Cardiac muscle cell (in vitro differentiated cells and primary cell): ENCODE results near the gene ZBTB21. TPM values are rescaled to one million over a fixed set of nuclear protein-coding genes. Genes with fewer than 3 reads are reported as not detected.

ENCODE experiments used
- DNase-seq, 2 donors: peaks; one replicate each; pipeline versions ENCODE4 v3.0.0 to v3.0.0-alpha.2; 2010 to 2017; ENCODE audit warnings: low read depth in 1 of 2, low spot score in 1 of 2
- H3K27ac ChIP-seq: fragments of 200-600 bp; sonication (generic); 2 replicates; pipeline ENCODE4 v1.5.1; 2016
- H3K27me3 ChIP-seq: fragments of 200-600 bp; sonication (generic); 2 replicates; pipeline ENCODE4 v1.6.0; 2016; ENCODE audit warnings: control low read depth
- H3K36me3 ChIP-seq: fragments of 200-600 bp; sonication (generic); 2 replicates; pipeline ENCODE4 v1.5.1; 2016; ENCODE audit warnings: control low read depth
- H3K4me1 ChIP-seq: fragments of 200-600 bp; sonication (generic); 2 replicates; pipeline ENCODE4 v1.8.1; 2017; ENCODE audit warnings: low read depth, mild to moderate bottlenecking, mixed run types
- H3K4me3 ChIP-seq: fragments of 200-600 bp; sonication (generic); 2 replicates; pipeline ENCODE4 v1.5.1; 2016; ENCODE audit warnings: mild to moderate bottlenecking
- H3K9me3 ChIP-seq: fragments of 200-600 bp; sonication (generic); 2 replicates; pipeline ENCODE4 v1.5.1; 2017; ENCODE audit warnings: low read depth, mild to moderate bottlenecking, control low read depth
- polyA plus RNA-seq: library from polyadenylated mRNA; unstranded; fragments of >200 nt; fragmentation: Nextera tagmentation; extraction: Ambion mirVana; gene quantifications from 2 replicates; pipeline ENCODE4 v1.2.1, GENCODE V29; 2016
- total RNA-seq: library from RNA; depleted of rRNA; stranded (reverse); fragments of >200 nt; gene quantifications from 2 replicates; pipeline ENCODE4 v1.2.3, GENCODE V29; 2016
- TF ChIP-seq, protein P1 (sequence below): IDR thresholded peaks from 2 replicates; pipeline ENCODE4 v1.5.1; 2012; ENCODE audit warnings: low read depth, mild to moderate bottlenecking, low read length

ZBTB21 gene
- total and polyA plus RNA-seq, 2 experiments from 2014 or later: 2.6 to 3.7 TPM

DNA sequence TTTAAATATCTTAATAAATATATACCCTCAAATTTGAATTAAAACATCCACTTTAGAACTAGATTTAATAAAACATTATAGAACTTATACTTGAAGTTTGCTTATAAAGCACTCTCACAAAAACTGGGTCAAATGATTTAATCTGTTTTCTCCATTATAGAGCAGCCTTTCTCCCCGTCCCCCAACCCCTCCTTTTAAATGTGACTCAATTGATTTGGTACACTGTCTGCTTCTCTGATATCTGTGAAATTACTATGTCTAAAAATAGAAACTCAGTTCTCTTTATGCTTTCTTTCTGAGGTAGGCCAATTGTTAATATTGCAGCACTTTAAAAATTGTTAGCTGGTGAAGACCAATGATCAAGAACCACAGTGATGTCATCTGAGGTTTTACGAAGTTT, 6.9 kb upstream of the ZBTB21 start:
- Histone ChIP-seq H3K27me3 (peaks cover 11% of the 10 kb centered on the region), H3K36me3 (no peaks in the 10 kb centered on the region), H3K4me3 (no peak overlapping the region), H3K27ac (no peak overlapping the region), H3K9me3 (no peaks in the 10 kb centered on the region), H3K4me1 (no peaks in the 10 kb centered on the region)
- DNase-seq: no peak
- TF ChIP-seq, protein P1, sequence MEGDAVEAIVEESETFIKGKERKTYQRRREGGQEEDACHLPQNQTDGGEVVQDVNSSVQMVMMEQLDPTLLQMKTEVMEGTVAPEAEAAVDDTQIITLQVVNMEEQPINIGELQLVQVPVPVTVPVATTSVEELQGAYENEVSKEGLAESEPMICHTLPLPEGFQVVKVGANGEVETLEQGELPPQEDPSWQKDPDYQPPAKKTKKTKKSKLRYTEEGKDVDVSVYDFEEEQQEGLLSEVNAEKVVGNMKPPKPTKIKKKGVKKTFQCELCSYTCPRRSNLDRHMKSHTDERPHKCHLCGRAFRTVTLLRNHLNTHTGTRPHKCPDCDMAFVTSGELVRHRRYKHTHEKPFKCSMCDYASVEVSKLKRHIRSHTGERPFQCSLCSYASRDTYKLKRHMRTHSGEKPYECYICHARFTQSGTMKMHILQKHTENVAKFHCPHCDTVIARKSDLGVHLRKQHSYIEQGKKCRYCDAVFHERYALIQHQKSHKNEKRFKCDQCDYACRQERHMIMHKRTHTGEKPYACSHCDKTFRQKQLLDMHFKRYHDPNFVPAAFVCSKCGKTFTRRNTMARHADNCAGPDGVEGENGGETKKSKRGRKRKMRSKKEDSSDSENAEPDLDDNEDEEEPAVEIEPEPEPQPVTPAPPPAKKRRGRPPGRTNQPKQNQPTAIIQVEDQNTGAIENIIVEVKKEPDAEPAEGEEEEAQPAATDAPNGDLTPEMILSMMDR: no peak

DNA sequence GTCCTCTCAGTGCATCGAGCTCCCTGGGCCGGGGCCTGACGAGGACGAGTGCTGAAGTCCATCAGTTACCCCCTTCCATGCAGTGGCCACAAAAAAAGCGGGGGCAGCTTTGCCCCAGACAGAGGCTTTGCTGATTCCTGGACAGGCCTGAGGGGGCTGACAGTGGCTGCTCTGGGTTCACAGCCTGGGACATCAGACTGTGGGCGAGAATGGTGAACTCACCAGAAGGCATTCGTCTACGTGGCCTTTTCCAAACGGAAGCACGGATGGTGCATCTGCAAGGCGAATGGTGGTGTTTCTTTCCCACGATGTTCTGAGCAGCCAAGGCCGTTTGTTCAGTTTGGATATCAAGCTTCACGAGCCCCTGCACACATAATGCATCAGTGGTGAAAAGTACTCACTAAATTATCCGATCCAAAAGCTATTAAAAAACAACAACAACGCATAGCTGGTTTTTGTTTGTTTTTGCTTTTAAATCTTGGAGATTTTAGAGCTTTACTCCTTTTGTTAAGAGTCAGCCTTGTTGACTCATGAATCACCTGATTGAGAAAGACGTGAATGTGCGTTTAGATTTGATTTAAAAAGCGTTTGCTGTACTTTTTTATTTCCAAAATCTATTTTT, 6.3 kb upstream of the ZBTB21 start:
- no peak overlapping the region for H3K4me3 ChIP-seq
- DNase-seq: no peak
- no peaks in the 10 kb centered on the region for H3K9me3 ChIP-seq
- TF ChIP-seq, protein P1: no peak
- peaks cover 15% of the 10 kb centered on the region for H3K27me3 ChIP-seq
- no peaks in the 10 kb centered on the region for H3K4me1 ChIP-seq
- H3K27ac ChIP-seq: no peak overlapping the region
- no peaks in the 10 kb centered on the region for H3K36me3 ChIP-seq

DNA sequence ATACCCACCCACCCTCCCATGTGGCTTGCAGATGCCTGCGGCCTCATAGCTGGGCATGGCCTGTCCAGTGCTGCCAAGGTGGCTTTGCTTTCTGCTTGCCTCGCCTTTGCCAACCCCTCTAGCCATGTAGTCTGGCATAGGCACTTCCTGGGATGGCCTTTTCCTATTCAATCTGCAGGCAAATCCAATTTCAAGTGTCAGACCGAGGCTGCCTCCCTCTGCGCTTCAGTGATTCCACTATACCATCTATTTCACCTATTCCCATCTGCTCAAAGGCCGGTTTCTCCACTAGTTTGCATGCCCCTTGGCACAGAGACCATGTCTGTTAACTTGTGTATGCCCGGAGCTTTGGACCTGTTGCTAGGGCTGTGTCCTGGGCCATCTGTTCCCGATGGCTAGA, 3.8 kb upstream of the ZBTB21 start:
- Histone ChIP-seq H3K4me1 (no peaks in the 10 kb centered on the region), H3K27ac (no peak overlapping the region), H3K27me3 (peaks cover 15% of the 10 kb centered on the region), H3K9me3 (no peaks in the 10 kb centered on the region), H3K4me3 (no peak overlapping the region), H3K36me3 (no peaks in the 10 kb centered on the region)
- TF ChIP-seq, protein P1: no peak
- no peak for DNase-seq

DNA sequence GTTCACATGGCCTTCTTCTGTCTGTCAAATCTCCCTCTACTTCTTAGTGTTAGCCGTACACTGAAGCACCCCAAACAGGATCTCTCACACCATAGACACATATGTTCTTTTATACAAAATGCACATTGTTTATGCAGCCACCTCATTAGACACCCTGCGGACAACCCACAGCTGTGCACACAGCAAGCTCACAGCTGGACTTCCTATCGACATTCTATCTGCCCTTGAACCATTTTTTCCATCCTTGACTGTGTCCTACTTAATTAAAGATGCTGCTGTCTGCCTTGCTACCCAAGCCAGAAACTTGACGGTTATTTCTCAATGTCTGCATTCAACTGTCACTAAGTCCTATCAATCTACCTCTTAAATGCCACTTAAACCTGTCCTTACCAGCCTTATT, 3.2 kb upstream of the ZBTB21 start:
- H3K9me3 ChIP-seq: no peaks in the 10 kb centered on the region
- TF ChIP-seq, protein P1: no peak
- DNase-seq: no peak
- no peak overlapping the region for H3K27ac ChIP-seq
- H3K4me1 ChIP-seq: no peaks in the 10 kb centered on the region
- H3K27me3 ChIP-seq: peaks cover 15% of the 10 kb centered on the region
- H3K36me3 ChIP-seq: no peaks in the 10 kb centered on the region
- no peak overlapping the region for H3K4me3 ChIP-seq

DNA sequence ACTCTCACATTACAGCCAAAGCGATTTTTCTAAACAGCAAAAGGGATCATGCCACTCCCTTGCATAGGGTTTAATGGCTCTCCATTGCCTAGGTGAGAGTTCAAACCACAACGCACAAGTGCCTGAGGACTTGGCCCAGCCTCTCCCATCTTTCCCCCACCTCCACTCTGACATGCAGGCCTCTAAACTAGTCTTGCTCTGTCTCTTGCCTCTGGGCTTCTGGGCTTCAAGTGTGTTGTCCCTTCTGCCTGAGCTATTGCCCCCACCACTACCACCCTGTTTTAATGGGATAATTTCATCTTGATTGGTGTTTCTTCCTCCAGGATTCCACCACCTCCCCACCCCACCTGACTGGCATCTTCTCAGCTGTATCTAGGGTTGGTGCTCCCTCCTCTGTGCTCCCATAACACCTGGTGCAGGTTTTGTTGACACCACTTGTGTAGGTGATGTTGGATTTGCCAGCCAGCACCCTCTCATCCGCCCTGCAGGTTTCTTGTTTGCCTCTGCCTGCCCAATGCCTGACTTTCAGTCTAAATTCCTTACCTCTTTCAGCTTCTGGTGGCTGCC, 2.7 kb upstream of the ZBTB21 start:
- TF ChIP-seq, protein P1: no peak

More for the DNA sequence above, 2.7 kb upstream of the ZBTB21 start:
- no peaks in the 10 kb centered on the region for H3K4me1 ChIP-seq
- no peaks in the 10 kb centered on the region for H3K36me3 ChIP-seq
- H3K27me3 ChIP-seq: peaks cover 15% of the 10 kb centered on the region
- H3K9me3 ChIP-seq: no peaks in the 10 kb centered on the region
- DNase-seq: no peak
- H3K4me3 ChIP-seq: no peak overlapping the region
- no peak overlapping the region for H3K27ac ChIP-seq
